Activated T-cell treated with anti-CD3 and anti-CD28 coated beads, Interleukin-2, amount 50 U/mL, for 4 hours (primary cell): ENCODE measurements around the gene TREH. TPM values are rescaled to one million over a fixed set of nuclear protein-coding genes. Genes with fewer than 3 reads are reported as not detected.
"Not testable (repeated sequence)": the region's sequence is repeated elsewhere in the genome, so short reads cannot be mapped to it uniquely, and the experiment has no call there.

Experiments
- ATAC-seq, 2 donors: fragments of 200-7000 bp; cut with Tn5 transposase; one replicate each; pipeline ENCODE4 v1.10.0; 2021
- DNase-seq: peaks from one replicate; pipeline ENCODE4 v3.0.0-alpha.2; 2020
- H3K27me3 Mint-ChIP-seq: one replicate; pipeline ENCODE4 v1.8.0; 2021; ENCODE audit warnings: low read depth, mixed read lengths
- H3K36me3 Mint-ChIP-seq: one replicate; pipeline ENCODE4 v1.8.0; 2022; ENCODE audit warnings: mixed read lengths; ENCODE audit not compliant: insufficient read depth
- H3K4me1 Mint-ChIP-seq: one replicate; pipeline ENCODE4 v1.8.0; 2021; ENCODE audit warnings: low read depth, mixed read lengths
- H3K4me3 Mint-ChIP-seq: one replicate; pipeline ENCODE4 v1.8.0; 2021; ENCODE audit warnings: mild to moderate bottlenecking, moderate library complexity, mixed read lengths
- H3K9me3 Mint-ChIP-seq: one replicate; pipeline ENCODE4 v1.8.0; 2021; ENCODE audit warnings: mixed read lengths
- total RNA-seq, 3 donors: library from RNA; stranded (reverse); gene quantifications; one replicate each; pipeline ENCODE4 v1.2.1, GENCODE V29; 2021

TREH gene
- total RNA-seq, 3 donors from 2014 or later = not detected

DNA sequence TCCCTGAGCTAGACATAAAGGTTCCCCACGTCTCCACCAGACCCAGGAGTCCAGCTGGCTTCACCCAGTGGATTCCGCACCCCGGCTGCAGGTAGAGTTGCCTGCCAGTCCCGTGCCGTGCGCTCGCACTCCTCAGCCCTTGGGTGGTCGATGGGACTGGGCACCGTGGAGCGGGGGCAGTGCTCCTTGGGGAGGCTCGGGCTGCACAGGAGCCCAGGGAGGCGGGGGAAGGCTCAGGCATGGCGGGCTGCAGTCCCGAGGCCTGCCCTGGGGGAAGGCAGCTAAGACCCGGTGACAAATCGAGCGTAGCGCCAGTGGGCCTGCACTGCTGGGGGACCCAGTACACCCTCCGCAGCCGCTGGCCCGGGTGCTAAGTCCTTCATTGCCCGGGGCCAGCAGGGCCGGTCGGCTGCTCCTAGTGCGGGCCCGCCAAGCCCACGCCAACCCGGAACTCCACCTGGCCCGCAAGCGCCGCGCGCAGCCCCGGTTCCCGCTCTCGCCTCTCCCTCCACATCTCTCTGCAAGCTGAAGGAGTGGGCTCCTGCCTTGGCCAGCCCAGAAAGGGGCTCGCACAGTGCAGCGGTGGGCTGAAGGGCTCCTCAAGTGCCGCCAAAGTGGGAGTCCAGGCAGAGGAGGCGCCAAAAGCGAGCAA, 9.5 kb upstream of the TREH start:
- Mint-ChIP-seq H3K9me3 (no peaks in the 10 kb centered on the region), H3K4me3 (no peak overlapping the region)

DNA sequence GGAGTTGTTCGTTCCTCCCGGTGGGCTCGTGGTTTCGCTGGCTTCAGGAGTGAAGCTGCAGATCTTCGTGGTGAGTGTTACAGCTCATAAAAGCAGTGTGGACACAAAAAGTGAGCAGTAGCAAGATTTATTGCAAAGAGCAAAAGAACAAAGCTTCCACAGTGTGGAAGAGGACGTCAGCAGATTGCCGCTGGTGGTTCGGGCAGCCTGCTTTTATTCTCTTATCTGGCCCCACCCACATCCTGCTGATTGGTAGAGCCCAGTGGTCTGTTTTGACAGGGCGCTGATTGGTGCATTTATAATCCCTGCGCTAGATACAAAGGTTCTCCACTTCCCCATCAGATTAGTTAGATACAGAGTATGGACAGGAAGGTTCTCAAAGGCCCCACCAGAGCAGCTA, 8.9 kb upstream of the TREH start:
- H3K36me3 Mint-ChIP-seq, ATAC-seq, H3K27me3 Mint-ChIP-seq, H3K9me3 Mint-ChIP-seq, H3K4me3 Mint-ChIP-seq, DNase-seq: not testable (repeated sequence)
- H3K4me1 Mint-ChIP-seq = peaks cover 36% of the 10 kb centered on the region

More for the DNA sequence above, 9.5 kb upstream of the TREH start:
- DNase-seq (no peak), ATAC-seq (no peak)
- no peaks in the 10 kb centered on the region for H3K36me3 Mint-ChIP-seq
- H3K27me3 Mint-ChIP-seq = no peaks in the 10 kb centered on the region
- peaks cover 40% of the 10 kb centered on the region for H3K4me1 Mint-ChIP-seq

DNA sequence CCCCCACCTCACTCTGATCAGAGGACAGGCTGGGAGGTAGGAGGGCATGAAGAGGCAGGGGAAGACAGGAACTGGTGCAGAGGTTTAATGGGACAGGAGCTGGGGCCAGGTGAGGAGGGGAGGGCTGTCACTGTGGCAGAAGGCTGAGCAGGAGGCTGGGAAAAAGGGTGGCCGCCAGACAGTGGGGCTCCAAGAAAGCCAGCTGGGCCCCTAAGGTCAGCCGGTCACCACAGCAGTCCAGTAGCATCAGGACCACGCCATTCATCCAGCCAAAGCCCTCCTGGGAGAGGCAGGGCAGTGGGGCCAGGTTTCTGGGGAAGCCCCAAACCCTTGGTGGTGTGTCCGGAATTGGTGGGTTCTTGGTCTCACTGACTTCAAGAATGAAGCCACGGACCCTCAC, 8.5 kb upstream of the TREH start:
- no peaks in the 10 kb centered on the region for H3K9me3 Mint-ChIP-seq
- H3K4me3 Mint-ChIP-seq = no peak overlapping the region
- H3K36me3 Mint-ChIP-seq = no peaks in the 10 kb centered on the region
- H3K4me1 Mint-ChIP-seq = peaks cover 32% of the 10 kb centered on the region
- no peak for DNase-seq
- no peaks in the 10 kb centered on the region for H3K27me3 Mint-ChIP-seq
- no peak for ATAC-seq

DNA sequence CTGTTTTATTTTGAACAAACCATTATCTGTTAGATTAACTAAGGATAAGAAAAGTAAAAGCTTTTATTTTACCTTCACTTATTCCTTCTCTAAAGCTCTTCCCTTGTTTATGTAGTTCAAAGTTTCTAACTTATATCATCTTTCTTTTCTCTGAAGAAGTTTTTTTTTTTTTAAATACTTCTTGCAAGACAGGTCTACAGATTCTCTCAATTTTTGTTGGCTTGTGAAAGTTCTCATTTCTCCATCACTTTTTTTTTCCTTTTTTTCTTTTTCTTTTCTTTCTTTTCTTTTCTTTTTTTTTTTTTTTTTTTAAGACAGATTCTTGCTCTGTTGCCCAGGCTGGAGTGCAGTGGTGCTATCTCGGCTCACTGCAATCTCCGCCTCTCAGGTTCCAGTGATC, 4.7 kb upstream of the TREH start:
- DNase-seq (no peak), ATAC-seq (no peak)
- Mint-ChIP-seq H3K9me3 (no peaks in the 10 kb centered on the region), H3K4me1 (peaks cover 5% of the 10 kb centered on the region), H3K4me3 (no peak overlapping the region), H3K27me3 (no peaks in the 10 kb centered on the region), H3K36me3 (no peaks in the 10 kb centered on the region)

DNA sequence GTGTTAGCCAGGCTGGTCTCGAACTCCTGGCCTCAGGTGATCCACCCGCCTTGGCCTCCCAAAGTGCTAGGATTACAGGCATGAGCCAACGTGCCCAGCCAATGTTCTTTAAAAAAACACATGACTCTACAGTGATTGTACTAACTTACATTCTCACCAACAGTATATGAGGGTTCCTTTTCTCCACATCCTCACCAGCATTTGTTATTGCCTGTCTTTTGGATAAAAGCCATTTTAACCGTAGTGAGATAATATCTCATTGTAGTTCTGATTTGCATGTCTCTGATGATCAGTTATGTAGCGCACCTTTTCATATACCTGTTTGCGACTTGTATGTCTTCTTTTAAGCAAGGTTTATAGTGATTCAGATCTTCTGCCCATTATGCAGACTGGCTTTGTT, 3.5 kb upstream of the TREH start:
- not testable (repeated sequence) for ATAC-seq, H3K36me3 Mint-ChIP-seq, H3K9me3 Mint-ChIP-seq, H3K27me3 Mint-ChIP-seq, H3K4me3 Mint-ChIP-seq, DNase-seq, H3K4me1 Mint-ChIP-seq

DNA sequence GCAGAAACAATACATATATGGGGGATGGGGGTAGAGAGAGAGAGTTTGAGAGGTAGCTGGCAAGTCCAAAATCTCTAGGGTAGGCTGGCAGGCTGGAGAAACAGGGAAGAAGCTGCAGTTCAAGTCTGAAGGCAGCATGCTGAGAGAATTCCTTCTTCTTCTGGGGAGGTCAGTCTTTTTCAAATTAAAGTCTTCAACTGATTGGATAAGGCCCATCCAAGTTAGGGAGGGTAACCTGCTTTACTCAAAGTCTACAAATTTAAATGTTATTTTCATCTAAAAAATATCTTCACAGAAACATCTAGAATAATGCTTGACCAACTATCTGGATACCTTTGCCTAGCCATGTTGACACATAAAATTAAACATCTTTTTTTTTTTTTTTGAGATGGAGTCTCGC, 2.9 kb upstream of the TREH start:
- Mint-ChIP-seq H3K4me3 (no peak overlapping the region), H3K27me3 (no peaks in the 10 kb centered on the region), H3K4me1 (no peaks in the 10 kb centered on the region), H3K9me3 (no peaks in the 10 kb centered on the region), H3K36me3 (no peaks in the 10 kb centered on the region)
- ATAC-seq (no peak), DNase-seq (no peak)

DNA sequence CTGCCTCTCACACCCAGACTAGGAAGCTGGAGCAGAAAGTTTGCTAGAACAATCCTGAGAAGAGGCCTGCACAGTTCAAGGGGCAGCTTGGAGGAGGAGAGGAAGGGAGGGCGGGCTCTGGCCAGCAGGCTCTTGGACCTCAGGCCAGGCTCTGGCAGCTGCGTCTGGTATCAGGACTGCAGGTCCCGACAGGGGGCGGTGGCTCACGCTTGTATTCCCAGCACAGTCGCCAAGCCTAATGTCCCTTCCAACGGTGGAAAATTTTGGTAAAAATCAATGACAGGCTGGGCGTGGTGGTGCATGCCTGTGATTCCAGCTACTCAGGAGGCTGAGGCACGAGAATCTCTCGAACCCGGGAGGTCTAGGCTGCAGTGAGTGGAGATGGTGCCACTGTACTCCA, 542 bp downstream of the TREH start:
- ATAC-seq, DNase-seq, H3K4me3 Mint-ChIP-seq, H3K36me3 Mint-ChIP-seq, H3K9me3 Mint-ChIP-seq, H3K4me1 Mint-ChIP-seq, H3K27me3 Mint-ChIP-seq: not testable (repeated sequence)

DNA sequence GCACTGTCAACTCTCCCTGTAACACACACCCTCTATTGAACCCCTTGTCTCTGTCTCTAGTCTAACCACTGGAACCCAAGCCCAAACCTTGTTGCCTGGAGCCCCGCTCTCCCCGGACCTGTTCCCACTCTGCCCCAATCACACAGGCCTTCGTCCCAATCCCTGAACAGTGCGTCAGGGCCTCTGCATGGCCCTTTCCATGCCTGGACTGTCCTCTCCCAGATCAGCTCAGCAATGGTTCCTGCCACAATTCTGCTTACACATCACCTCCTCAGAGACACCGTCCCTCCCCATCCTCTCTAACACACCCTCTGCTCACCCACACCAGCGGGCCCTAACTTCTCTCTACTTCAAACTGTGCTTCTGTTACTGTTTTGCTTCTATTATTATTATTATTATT, 1.5 kb downstream of the TREH start:
- Mint-ChIP-seq H3K4me1 (no peaks in the 10 kb centered on the region), H3K36me3 (no peaks in the 10 kb centered on the region), H3K9me3 (no peaks in the 10 kb centered on the region), H3K4me3 (no peak overlapping the region), H3K27me3 (no peaks in the 10 kb centered on the region)
- DNase-seq = no peak
- ATAC-seq = no peak

DNA sequence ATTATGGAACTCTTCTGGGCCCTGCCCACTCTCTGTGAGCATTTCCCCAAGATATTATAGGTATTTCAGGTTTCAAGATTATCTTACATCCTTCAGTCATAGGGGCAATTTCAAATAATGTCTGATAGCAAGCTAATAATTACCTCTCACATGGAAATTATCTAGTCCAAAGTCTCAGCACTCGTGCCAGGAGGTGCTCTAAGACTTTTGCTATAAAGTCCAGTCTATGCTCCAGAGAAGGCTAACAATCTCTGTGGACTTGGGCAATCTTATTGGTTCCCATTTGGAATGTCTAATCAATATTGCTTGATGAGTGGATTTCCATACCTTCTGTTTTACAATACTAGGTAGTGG, 5.4 kb downstream of the TREH start:
- ATAC-seq = no peak
- Mint-ChIP-seq H3K27me3 (peaks cover 6% of the 10 kb centered on the region), H3K36me3 (no peaks in the 10 kb centered on the region), H3K4me1 (no peaks in the 10 kb centered on the region), H3K9me3 (peaks cover 16% of the 10 kb centered on the region), H3K4me3 (no peak overlapping the region)
- no peak for DNase-seq

DNA sequence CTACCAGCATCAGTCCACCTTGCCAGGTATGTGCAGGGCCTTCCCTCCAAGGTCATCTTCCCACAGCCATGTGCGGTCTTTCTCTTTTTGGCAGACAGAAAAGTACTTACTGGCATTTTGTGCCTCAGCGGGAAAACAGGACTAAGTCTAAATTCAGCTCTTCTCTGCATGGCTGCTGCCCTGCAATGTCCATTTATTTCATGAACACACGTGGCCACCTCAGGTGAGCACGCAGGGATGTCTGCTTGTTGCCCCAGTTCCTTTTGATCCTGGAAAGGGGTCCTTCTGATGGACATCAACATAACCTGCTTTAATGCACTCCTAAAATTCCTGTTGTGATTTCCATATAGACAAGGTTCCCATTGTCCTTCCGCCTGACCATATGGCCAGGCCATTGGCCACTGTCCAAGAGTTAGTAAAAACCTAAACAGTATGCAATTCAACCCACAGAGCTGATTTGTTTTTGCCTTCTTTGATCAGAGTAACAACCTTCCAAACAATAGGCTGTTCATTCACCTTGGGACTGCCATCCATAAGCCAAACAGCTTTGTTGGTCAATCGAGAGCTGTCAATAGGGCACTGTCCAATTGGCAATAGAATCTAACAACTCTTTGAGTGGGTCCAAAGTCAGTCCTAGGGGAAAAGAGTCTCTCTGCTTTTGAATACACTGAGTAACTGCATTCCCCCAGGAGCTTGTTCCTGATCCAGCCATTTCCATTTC, 5.9 kb downstream of the TREH start:
- Mint-ChIP-seq H3K4me3 (no peak overlapping the region), H3K4me1 (no peaks in the 10 kb centered on the region), H3K36me3 (no peaks in the 10 kb centered on the region), H3K27me3 (peaks cover 6% of the 10 kb centered on the region), H3K9me3 (peaks cover 16% of the 10 kb centered on the region)
- ATAC-seq (no peak), DNase-seq (no peak)

DNA sequence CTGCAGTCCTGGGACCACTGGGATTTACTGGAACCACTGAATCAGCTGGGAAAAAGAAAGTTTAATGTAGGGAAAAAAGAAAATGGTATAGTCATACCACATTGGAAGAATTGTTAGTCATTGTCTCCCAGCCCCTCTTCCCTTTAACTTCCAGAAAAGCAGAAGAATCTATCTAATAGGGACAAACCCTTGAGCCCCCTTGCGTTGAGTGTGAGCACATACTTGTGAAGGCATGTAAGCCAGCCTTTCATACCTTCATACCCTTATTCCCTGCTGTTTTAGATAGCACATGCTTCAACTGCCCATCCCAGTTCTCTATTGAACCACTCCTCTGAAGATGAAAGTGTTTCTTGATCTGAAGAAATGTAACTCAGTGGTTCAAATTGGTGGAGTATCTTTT, 6.6 kb downstream of the TREH start:
- ATAC-seq (no peak), DNase-seq (no peak)
- Mint-ChIP-seq H3K9me3 (peaks cover 16% of the 10 kb centered on the region), H3K36me3 (no peaks in the 10 kb centered on the region), H3K27me3 (peaks cover 6% of the 10 kb centered on the region), H3K4me1 (no peaks in the 10 kb centered on the region), H3K4me3 (no peak overlapping the region)

DNA sequence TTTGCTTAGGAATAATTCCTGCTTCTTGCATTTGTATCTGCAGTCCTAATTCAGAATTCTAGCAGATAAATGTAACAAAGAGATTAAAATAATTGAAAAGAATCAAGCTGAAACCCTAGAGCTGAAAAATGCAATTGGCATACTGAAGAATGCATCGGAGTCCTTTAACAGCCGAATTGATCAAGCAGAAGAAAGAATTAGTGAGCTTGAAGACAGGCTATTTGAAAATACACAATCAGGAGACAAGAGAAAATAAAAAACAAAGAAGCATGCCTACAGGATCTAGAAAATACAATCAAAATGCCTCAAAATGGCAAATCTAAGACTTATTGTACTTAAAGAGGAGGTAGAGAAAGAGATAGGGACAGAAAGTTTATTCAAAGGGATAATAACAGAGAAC, 8.2 kb downstream of the TREH start:
- Mint-ChIP-seq H3K9me3 (peaks cover 16% of the 10 kb centered on the region), H3K4me3 (no peak overlapping the region), H3K36me3 (no peaks in the 10 kb centered on the region), H3K27me3 (peaks cover 6% of the 10 kb centered on the region), H3K4me1 (peaks cover 3% of the 10 kb centered on the region)
- DNase-seq = no peak
- no peak for ATAC-seq

DNA sequence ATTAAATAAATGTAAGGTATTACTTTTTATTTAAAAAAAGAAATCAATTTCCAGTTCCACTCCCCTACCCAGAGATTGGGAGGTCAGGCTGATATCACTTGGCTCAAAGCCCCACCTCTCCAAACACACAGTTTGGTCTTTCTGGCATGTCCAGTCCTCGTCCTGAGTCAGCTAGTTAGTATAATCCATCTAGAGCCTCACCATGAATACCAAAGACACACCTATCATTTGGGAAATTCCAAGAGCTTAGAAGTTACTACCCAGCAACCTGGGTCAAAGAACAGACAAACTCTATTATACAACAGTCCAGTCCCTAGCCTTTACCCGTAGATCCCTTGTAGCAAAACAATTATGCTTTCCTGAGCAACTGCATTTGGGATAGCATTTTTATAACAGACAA, 9.4 kb downstream of the TREH start:
- DNase-seq = no peak
- Mint-ChIP-seq H3K9me3 (peaks cover 16% of the 10 kb centered on the region), H3K4me3 (no peak overlapping the region), H3K36me3 (no peaks in the 10 kb centered on the region), H3K4me1 (peaks cover 5% of the 10 kb centered on the region), H3K27me3 (peaks cover 6% of the 10 kb centered on the region)
- ATAC-seq = no peak

DNA sequence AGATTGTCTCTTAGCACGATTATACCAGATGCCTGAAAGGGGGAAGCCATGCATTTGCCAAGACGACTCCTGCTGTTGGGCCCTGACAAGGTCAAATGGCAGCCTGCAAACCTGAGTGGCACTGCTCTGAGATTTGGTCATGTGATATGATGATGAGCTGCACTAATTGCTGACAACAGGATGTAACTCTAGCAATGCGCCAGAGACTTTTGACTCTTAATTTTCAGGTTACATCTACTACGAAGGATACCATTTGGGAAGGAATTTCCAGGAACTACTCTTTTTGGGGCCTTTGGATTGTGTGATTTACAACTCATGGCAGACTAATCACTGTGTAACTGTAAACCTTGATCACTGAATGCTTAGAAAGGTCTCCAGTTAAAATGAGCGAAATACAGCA, 13.1 kb downstream of the TREH start:
- Mint-ChIP-seq H3K9me3 (peaks cover 13% of the 10 kb centered on the region), H3K4me1 (peaks cover 5% of the 10 kb centered on the region), H3K27me3 (peaks cover 6% of the 10 kb centered on the region), H3K4me3 (no peak overlapping the region), H3K36me3 (no peaks in the 10 kb centered on the region)
- ATAC-seq (no peak), DNase-seq (no peak)

DNA sequence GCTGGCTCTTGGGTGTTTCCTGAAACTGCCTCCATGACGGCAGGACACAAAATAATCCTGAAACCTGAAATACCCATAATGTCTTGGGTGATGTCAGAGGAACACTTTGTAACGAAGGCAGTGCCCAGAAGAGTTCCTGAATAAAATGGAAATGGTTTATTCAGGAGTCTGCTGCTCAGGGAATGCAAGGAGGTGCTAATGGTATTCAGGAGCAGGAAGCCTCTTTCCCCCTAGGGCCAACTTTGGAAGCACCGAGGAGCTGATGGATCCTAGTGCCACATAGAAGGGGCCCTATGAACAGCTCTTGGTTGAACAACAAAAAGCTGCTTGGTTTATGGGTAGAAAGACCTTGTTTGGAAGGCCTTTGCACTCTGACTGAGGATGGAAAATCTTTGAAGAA, 15.5 kb downstream of the TREH start:
- H3K4me3 Mint-ChIP-seq = no peak overlapping the region
- H3K36me3 Mint-ChIP-seq = no peaks in the 10 kb centered on the region
- no peak for ATAC-seq
- H3K9me3 Mint-ChIP-seq = no peaks in the 10 kb centered on the region
- H3K27me3 Mint-ChIP-seq = no peaks in the 10 kb centered on the region
- DNase-seq = no peak
- H3K4me1 Mint-ChIP-seq = peaks cover 9% of the 10 kb centered on the region
